GM18870 (cell line): Measurements from ENCODE around the gene CCND3.
"Not testable (repeated sequence)": the region's sequence is repeated elsewhere in the genome, so short reads cannot be mapped to it uniquely, and the experiment has no call there.

Experiments
- ATAC-seq: cut with Tn5 transposase; IDR thresholded peaks from one replicate; pipeline ENCODE4 v1.9.1; 2021; ENCODE audit warnings: moderate library complexity; ENCODE audit not compliant: unreplicated experiment

The CCND3 gene

DNA sequence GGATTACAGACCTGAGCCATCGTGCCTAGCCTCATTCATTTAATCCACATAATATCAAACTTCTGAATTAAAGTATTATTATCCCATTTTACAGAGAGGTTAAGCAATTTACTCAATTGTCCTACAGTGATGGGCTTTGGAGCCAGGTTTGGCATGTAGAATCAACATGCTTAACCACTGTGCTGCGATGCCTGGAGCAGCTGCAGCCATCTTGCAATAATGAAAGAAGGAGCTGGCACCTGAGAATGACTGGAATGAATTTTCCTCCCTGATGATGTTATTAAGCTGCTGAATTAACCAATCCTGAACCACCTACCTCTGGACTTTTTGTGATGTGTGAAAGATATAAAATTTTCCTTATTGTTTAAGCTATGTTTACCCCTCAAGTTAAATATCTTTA is 13.1 kb upstream of the CCND3 start:
- no peak for ATAC-seq

DNA sequence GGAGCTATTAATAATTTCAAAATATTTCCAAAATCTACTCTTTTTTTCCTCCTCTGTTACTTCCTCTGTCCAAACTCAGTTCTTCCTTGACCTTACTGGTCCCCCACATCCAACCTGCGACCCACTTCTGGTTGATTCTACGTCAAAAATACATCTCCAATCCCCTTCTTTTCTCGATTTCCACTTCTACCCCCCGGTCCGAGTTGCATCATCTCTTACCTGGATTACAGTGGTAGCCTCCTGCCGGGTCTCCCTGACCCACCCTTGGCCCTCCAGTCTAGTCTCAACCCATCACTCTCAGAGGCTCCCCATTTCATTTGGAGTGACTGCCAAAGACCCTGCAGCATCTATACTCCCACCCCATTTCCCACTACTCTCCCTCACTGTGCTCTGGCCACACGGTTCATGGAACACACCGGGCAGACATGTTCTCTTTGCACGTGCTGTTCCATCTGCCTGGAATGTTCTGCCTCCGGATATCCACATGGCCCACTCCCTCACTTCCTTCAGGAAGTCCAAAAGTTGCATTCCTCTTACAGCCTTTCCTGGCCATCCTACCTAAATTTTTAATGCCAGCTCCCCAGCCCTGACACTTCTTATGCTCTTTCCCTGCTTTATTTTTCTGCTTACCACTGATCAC is 6.1 kb upstream of the CCND3 start:
- no peak for ATAC-seq

DNA sequence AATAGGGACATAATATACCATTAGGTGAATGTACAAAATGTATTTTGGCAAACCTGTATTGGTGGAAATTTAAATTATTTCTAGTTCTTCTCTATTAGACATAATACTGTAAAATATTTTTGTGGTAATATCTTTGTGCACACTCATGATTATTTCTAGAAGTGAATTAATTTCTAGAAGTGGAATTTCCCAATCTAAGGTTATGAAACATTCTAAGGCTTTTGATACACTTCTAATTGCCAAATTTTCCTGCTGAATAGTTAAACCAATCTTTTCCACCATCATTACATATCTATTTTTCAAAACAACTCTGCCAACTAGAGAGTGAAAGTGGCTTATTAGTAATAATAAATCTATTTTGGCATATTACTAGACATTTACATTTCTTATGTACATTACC is 1.8 kb upstream of the CCND3 start:
- no peak for ATAC-seq

DNA sequence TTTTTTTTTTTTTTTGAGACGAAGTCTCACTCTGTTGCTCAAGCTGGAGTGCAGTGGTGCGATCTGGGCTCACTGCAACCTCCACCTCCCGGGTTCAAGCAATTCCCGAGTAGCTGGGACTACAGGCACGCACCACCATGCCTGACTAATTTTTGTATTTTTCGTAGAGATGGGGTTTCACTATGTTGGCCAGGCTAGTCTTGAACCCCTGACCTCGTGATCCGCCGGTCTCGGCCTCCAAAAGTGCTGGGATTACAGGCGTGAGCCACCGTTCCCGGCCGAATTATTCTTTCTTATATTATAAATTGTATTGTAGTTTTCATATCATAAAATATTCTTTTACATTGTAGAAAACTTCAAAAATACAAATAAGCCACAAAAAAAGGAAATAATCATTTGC is 1.3 kb upstream of the CCND3 start:
- not testable (repeated sequence) for ATAC-seq

DNA sequence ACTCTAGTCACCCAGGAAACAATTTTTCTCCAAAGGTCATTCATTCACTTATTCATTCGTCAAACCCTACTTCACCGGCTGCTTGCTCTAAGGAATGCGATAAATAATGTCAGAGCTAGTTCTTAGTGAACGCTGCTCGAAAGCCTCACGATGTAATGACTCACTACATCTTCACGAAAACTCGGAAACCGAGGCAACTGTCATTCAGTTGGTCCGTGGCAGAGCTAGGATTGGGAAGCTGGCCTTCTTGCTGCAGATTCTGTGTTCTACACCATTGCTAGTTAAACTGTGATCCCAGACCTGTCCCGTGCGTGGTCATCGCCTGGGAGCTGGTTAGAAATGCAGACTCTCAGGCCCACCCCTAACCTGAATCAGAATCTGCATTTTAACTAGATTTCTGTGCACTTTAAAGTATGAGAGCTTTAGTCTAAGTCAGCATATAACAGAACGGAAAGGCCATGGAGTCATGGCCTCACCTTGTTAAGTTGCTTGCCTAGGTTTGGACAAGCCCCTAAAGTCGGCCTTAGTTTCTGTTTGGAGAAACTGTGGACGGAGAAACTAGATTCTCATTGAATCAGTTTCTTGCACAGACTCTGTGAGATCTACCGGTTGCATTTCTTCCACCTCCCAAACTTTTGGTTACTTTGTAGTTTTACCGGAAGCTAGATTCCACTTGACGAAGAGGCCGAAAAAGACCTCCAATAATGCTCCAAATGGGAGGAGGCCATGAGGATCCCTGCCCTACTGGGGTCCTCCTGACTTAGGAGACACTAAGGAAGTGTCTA is 651 bp upstream of the CCND3 start:
- peak; percentile 11 for ATAC-seq

DNA sequence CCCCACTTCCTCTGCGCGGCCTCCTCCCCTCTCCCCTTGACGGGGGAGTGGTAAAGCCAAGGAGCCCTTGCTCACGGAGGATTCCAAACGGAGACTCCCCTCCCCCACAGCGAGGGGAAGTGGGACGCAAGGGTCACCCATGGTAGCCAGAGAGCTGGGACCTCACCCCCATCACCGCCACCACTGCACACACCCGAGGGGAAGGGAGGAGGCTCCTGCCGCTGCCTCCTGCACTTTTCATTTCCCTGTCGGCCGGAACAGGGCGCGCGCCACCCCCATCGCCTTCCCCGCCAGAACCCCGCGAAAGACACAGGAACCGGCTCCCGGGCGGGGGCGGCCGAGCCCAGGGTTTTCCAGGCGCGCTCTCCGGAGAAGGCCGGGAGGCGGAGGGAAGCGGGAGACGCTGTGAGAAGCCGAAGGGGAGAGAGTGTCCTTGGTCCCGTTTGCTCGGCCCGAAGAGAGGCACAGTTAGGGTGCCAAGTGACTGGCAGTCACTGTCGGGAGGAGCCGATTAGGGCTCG is 789 bp downstream of the CCND3 start:
- no peak for ATAC-seq

DNA sequence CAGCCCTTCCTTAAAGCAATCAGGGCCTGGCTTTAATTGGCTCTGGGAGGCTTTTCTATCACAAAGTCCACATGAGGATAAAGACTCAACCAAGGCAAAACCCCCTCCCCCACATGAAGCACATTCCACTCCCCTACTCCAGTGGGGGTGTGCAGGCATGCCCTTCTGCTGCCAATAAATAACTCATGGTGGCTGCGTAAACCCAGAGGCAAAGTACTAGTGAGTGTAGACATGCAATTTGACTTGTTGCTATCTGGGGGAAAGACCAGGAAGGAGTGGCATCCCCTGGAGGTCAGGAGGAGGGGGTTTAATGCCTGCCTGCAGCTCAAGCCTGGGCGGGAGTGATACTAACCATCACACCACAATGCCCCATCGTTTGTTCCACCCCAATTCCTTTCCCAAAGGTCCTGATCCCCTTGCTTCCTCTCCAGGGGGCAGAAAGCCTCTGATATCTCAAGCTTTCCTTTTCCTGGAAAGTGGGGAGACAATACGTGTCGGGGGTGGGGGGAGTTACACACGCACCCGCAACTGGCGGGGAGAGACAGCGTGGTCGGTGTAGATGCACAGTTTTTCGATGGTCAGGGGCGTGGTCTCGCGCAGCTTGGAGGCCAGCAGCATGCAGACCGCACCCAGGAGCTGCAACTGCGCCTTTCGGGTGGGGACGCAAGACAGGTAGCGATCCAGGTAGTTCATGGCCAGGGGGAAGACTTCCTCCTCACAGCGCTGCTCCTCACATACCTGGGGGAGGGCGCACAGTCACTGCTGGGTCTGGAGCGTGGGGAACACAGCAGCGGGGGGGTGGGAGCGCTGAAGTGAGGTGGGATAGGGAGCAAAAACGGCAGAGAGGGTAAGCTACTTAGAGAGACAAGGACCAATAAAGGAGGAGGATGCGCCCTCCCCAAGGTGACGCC is 1.5 kb downstream of the CCND3 start:
- no peak for ATAC-seq

DNA sequence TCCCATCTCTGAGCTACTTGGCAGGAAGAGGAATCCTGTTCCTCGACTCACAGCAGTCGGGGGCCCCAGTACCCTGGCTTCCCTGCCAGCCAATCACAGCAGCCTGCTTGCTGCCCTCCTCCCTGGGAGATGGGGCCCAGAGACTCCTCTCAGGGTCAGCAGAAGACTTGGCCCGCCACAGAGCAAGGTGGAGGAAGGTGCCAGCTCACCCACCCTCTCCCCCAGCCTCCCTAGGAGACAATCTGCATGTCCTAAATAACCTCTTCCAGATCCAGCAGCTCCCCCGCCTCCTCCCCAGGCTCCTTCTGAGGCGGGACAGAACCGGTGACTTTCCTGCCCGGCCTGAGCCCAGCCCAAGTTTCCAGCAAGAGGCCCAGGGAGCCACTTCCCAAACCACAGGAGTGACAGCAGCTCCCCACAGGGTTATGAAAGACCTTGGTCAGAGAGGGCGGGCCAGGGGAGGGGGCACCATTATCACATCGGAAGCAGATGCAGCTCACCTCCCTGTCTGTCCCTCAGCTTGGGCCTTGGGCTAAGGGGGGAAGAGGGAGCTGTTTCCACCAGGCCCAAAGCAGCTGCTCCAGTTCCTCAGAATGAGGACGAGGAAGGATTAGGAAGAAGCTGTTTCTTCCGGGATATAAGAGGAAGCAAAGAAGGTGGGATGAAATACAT is 2.3 kb downstream of the CCND3 start:
- no peak for ATAC-seq

DNA sequence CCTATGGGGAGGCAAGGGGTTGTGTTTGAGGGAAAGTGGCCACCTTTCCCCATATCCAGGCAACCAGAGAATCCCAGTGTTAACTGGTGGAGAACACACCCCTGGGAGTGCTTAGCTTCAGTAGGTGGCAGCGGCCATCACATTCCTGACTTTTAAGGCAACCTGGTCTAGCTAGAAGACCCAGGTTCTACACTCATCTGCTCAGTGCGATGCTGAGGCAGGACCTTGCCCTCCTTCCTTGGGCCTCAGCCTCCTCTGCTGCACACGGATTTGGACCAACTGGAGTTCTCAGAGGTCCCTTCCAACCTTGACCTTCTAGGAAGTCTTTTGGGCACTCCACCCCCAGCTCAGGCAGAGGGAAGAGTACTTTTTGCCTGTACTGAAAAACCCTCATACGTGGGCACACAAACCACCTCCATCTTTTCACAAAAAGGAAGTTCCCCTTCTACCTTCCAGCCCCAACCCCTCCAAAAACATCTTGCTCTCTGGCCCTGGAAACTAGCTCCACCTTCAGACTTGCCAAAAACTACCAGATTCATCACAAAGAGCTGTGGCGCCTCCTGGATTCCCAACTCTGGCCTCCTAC is 2.9 kb downstream of the CCND3 start:
- ATAC-seq, result no peak

DNA sequence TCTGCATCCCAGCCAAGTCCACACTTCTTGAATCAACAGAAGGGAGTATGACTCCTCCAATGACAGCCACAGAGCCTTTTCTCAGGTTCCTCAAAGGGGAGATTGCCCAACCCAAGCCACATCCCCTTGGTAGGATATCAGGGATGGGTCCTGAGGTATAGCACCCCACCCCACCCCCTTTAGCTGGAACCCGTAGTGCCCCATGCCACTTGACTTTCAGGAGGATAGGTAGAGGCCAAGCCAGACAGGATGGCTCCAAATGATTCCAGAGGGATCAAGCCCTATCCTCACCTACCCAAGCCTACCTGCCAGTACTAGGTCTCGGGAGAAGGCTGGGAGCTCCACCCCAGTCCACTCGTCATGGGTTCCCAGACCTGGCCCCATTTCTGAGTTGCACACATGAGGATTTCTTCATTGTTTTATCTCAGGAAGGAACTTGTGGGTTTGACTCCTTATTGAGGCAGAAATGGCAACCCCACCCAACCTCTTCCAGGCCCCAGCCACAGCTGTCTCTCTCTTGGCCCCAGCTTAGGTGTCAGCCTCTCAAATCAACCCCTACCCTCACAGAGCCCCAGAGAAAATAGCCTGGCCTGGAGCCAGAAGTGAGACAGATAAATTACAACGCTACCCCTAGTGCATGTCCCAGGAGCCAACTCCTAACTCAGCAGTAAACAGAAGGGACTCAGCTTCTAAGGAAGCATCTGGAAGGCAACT is 3.6 kb downstream of the CCND3 start:
- ATAC-seq, result no peak

DNA sequence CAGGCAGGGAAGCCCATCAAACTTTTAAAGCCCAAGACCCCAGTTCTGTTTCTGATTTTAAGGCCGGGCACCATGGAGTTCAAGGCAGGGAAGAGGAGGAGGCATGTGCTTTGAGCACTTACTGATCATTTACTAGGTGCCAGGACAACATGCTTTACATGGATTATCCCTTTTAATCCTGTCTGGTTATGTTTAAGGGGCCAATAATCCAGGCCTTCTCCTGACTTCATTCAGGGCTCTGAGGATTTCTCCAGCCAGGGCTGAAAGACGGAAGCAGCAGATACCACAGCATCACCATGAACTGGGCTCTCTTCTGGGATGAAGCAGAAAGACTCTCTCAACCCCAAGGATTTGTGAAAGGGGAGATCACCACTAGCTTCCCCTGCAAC is 4.1 kb downstream of the CCND3 start:
- no peak for ATAC-seq

DNA sequence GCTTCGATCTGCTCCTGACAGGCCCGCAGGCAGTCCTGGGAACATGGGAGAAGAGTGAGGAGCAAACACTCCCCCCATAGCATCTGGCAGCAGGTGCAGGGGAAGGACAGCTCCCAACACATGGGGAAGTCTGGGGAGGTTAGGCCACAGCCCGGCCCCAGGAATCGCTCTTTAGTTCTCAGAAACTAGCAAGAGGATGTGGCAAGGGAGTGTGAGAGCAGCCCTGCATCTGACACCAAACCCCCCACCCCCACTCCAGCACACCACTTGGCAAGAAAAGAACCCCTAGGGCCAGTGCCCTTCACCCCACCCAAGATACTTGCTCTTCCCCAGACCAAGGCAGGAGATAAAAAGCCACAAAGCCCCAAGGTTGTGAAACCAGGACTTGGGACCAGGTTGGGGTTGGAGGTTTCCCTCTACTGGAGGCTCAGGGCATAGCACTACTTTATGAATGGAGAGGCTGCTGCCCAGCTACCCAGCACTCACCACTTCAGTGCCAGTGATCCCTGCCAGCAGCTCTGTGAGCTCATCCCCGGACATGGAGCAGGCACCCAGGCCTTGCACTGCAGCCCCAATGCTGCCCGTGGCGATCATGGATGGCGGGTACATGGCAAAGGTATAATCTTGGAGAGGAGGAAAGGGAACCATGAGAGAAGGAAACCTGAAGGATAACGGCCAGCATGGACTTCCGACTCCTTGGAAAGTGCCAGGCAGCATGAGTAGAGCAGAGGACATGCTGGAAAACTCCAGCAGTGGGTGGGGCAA is 5.4 kb downstream of the CCND3 start:
- no peak for ATAC-seq

DNA sequence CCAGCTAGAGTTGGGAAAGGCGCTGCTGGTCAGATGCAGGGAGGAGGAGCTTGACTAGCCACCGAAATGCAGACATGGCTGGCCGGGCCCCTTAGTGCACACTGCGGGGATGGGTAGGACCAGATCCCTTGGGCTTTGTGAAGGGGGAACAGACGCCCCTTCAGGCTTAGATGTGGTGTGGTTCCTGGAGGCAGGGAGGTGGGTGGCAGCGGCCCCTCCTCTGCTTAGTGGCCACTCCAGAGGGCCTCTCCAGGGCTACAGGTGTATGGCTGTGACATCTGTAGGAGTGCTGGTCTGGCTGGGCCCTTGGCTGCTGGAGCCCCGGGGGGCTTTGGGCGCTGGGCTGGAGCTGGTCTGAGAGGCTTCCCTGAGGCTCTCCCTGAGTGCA is 5.9 kb downstream of the CCND3 start:
- no peak for ATAC-seq

DNA sequence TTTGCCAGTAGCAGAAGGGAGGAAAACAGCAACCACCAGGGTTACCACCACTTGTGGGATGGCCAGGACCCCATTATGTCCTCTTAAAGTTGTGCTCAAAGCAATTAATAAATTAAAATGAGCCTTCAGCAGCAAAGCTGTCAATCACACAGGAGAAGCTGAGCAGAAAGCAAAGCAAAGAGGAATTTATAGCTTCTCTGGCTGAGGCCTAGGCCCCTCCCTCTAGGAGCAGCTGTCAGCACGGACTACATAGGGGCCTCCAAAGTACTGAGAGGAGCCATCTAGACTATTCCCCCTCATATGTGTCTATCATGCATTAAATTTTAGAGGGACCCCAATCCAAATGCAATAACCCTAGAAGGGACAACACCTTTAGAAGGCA is 6.4 kb downstream of the CCND3 start:
- ATAC-seq, result no peak

DNA sequence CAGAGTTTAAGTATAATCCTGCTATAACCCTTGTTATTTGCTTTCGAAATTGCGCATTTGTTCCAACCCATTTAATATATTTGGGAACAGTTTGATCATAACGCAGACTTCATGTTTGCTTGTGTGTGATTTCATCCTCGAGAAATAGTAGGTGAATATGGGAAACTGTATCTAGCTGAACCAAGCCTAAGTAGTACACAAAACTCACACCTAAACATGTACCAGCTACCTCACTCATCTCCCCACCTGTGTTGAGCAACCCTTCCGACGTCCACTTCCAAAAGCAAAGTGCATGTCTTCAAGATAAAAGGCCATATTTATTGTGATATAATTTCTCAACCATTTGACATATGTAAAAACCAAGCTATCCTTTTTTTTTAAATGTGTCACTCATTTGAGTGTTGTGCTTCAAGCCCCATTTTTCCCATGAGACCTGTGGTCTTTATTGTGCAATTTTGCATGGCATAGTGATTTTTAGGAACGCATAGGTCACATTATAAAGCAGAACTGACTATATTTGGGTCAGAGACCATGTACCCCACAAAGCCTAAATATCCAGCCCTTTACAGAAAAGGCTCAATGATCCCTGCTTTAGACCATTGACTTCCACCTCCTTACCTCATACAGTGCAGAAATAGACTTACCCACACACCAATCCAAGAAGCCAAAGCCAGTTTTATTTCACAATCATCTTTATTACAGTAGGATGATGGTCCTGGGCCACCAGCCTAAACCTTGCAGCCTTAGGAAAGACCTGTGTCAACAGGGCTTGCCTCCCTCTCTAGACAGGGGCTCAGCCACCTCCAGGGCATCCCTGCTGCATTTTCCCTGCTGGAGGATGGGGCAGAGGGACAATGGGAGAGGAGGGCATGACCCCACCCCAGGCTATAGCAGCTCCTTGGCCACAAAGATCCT is 7.1 kb downstream of the CCND3 start:
- no peak for ATAC-seq

DNA sequence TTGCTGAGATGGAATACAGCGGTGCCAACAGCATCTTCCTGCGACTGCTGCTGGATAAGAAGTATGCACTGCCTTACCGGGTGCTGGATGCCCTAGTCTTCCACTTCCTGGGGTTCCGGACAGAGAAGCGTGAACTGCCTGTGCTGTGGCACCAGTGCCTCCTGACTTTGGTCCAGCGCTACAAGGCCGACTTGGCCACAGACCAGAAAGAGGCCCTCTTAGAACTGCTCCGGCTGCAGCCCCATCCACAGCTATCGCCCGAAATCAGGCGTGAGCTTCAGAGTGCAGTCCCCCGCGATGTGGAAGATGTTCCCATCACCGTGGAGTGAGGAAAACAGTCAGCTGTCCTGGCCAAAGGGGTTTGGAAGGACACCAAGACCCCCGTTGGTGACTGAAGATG is 9.2 kb downstream of the CCND3 start:
- ATAC-seq, result no peak

DNA sequence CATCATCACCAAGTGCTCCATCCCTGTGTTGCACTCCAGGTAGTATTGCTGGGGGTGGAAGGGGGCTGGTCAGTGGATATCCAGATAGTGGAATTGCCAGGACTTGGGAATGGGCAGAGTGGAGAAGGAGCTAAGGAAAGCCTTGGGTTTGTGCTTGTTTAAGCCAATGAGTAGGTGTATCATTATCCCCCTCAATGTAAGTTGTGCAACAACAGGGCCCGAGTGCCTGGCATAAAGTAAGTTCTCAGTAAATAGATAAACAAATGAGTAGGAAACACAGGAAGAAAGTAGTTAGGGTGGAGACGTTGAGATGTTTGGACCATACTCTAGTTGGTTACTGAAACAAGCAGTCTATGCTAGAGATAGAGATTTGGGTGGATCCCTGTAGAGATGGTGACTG is 9.8 kb downstream of the CCND3 start:
- no peak for ATAC-seq

DNA sequence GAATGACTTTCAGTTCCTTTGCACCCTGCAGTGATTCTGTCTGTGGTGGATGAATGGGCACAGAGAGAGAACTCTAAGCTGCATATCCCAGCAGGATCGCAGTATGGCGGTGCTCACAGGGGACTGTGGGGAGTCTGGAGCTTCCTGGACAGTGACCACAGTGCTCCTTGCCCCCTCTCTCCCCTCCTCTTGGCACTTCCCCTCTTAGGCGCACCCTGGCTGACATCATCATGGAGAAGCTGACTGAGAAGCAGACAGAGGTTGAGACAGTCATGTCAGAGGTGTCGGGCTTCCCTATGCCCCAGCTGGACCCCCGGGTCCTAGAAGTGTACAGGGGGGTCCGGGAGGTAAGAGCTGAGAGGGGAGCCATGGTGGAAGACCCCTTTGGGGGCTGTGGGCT is 11.7 kb downstream of the CCND3 start:
- no peak for ATAC-seq
